Bronchial epithelial cell (primary cell): Measurements from ENCODE around the gene KRTAP10-2. TPM values are rescaled to one million over a fixed set of nuclear protein-coding genes. Genes with fewer than 3 reads are reported as not detected.

ENCODE experiments used
- DNase-seq: peaks from one replicate; pipeline ENCODE4 v3.0.0-alpha.2; 2010; ENCODE audit warnings: low read depth
- FAIRE-seq: peaks from 2 replicates; lab custom pipeline; 2011; peaks lifted over from hg19 to GRCh38; lab: Jason Lieb, UNC
- H3K27me3 ChIP-seq: 2 replicates; pipeline ENCODE4 v1.5.1; 2011; ENCODE audit warnings: low read length; ENCODE audit not compliant: control insufficient read depth, insufficient read depth
- H3K36me3 ChIP-seq: 2 replicates; pipeline ENCODE4 v1.5.1; 2011; ENCODE audit warnings: low read length; ENCODE audit not compliant: control insufficient read depth, insufficient read depth
- H3K4me3 ChIP-seq: 2 replicates; pipeline ENCODE4 v1.5.1; 2011; ENCODE audit warnings: mild to moderate bottlenecking, low read depth, low read length, control low read depth
- CTCF ChIP-seq: IDR thresholded peaks from 2 replicates; pipeline ENCODE4 v1.5.1; 2011; ENCODE audit warnings: mild to moderate bottlenecking, moderate library complexity, low read length, control low read depth, inconsistent platforms; ENCODE audit not compliant: insufficient read depth, severe bottlenecking
- total RNA-seq: library from RNA; depleted of rRNA; stranded (reverse); fragments of >200 nt; gene quantifications from 2 replicates; pipeline ENCODE4 v1.2.1, GENCODE V29; 2014

KRTAP10-2 gene
- total RNA-seq, 1 donor from 2014 or later, result not detected

GRCh38 chr21:44517175-44517899 lies 34.0 kb downstream of the KRTAP10-2 start:
- Histone ChIP-seq H3K4me3 (no peak overlapping the region), H3K27me3 (no peaks in the 10 kb centered on the region), H3K36me3 (no peaks in the 10 kb centered on the region)
- DNase-seq (no peak), FAIRE-seq (peak; percentile 60)
- no peak for TF ChIP-seq CTCF

- TF ChIP-seq CTCF, result no peak
- H3K4me3 ChIP-seq, result no peak overlapping the region
- no peaks in the 10 kb centered on the region for H3K36me3 ChIP-seq
- FAIRE-seq, result no peak
- DNase-seq, result no peak
- no peaks in the 10 kb centered on the region for H3K27me3 ChIP-seq
These were observed 34.5 kb downstream of the KRTAP10-2 start for GRCh38 chr21:44516828-44517174.

GRCh38 chr21:44516342-44516741 lies 35.0 kb downstream of the KRTAP10-2 start:
- Histone ChIP-seq H3K36me3 (no peaks in the 10 kb centered on the region), H3K4me3 (no peak overlapping the region), H3K27me3 (no peaks in the 10 kb centered on the region)
- DNase-seq, result no peak
- no peak for FAIRE-seq
- no peak for TF ChIP-seq CTCF

GRCh38 chr21:44515359-44516165 lies 35.7 kb downstream of the KRTAP10-2 start:
- FAIRE-seq (no peak), DNase-seq (no peak)
- Histone ChIP-seq H3K4me3 (no peak overlapping the region), H3K36me3 (no peaks in the 10 kb centered on the region), H3K27me3 (no peaks in the 10 kb centered on the region)
- no peak for TF ChIP-seq CTCF

GRCh38 chr21:44514746-44515358 lies 36.5 kb downstream of the KRTAP10-2 start:
- no peak overlapping the region for H3K4me3 ChIP-seq
- TF ChIP-seq CTCF, result no peak
- no peaks in the 10 kb centered on the region for H3K27me3 ChIP-seq
- no peaks in the 10 kb centered on the region for H3K36me3 ChIP-seq
- no peak for FAIRE-seq
- DNase-seq, result no peak
